ENCODE measurements around the gene NEDD4L. TPM values are rescaled to one million over a fixed set of nuclear protein-coding genes. Genes with fewer than 3 reads are reported as not detected.

Gene NEDD4L
- total RNA-seq, 1 experiment from 2014 or later, result 108 TPM

- intact Hi-C loops (cut with micrococcal nuclease), result no loop called here
Observed at GRCh38 chr18:58104096-58104495, 60.1 kb downstream of the NEDD4L start.

DNA sequence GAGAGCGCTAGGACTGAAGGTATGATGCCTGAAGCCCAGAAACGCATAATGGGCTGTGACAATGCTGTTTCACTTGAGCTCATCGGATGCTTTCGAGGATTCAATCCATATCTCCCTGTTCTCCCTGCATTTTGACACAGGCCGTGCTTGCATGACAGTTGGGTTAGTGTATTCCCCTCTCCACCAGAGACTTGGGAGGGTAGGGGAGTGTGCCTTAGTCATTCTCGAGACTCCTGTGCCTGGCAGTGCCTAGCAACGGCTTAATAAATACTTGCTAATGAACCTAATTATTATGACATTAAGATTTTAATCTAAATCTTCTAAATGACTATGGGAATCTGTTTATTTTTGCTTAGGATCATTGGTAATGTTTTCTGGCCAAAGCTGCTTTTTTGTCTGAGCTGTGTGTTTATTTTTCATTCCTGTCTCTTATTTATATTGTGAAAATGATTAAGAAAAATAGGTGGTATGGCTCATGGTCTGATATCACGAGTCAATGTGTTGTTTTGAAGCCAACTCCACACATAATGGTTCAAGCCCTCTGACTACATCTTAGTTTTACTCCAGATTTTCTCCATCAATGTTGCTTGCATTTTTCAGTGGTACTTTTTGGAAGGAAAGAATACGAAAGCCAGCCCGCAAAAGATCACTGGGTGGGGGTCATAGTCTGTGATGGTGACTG, 61.3 kb downstream of the NEDD4L start:
- no peak for DNase-seq (ENCODE audit: unreplicated experiment)
- POLR2A ChIA-PET, result interaction anchor here (0.5 kb wide), 2 partner anchors 9 to 82 kb away, joined by 3 to 4 read pairs; no protein-coding TSS in a partner anchor
- no peak overlapping the region for H3K27ac Mint-ChIP-seq (ENCODE audit: low read depth, unreplicated experiment)
- TF ChIP-seq, protein P1, sequence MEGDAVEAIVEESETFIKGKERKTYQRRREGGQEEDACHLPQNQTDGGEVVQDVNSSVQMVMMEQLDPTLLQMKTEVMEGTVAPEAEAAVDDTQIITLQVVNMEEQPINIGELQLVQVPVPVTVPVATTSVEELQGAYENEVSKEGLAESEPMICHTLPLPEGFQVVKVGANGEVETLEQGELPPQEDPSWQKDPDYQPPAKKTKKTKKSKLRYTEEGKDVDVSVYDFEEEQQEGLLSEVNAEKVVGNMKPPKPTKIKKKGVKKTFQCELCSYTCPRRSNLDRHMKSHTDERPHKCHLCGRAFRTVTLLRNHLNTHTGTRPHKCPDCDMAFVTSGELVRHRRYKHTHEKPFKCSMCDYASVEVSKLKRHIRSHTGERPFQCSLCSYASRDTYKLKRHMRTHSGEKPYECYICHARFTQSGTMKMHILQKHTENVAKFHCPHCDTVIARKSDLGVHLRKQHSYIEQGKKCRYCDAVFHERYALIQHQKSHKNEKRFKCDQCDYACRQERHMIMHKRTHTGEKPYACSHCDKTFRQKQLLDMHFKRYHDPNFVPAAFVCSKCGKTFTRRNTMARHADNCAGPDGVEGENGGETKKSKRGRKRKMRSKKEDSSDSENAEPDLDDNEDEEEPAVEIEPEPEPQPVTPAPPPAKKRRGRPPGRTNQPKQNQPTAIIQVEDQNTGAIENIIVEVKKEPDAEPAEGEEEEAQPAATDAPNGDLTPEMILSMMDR (IDR thresholded peaks at IDR 0.05; ENCODE audit: unreplicated experiment), result no peak
- intact Hi-C loops (cut with micrococcal nuclease), result no loop called here
- no peaks in the 10 kb centered on the region for H3K9me3 Mint-ChIP-seq (ENCODE audit: unreplicated experiment)
- CTCF ChIA-PET, result interaction anchor here (0.6 to 0.8 kb wide), 3 partner anchors 12 to 1499 kb away, joined by 3 read pairs; no protein-coding TSS in a partner anchor
- no peaks in the 10 kb centered on the region for H3K27me3 Mint-ChIP-seq (ENCODE audit: insufficient read depth, unreplicated experiment)
- no peaks in the 10 kb centered on the region for H3K36me3 Mint-ChIP-seq (ENCODE audit: insufficient read depth, unreplicated experiment)
- H3K4me1 Mint-ChIP-seq (ENCODE audit: insufficient read depth, unreplicated experiment), result no peaks in the 10 kb centered on the region
- no TSS peak for BruUV-seq (replicated peaks)
- H3K4me3 Mint-ChIP-seq (ENCODE audit: unreplicated experiment), result no peak overlapping the region

More at GRCh38 chr18:58104096-58104495, 60.1 kb downstream of the NEDD4L start:
- H3K4me3 Mint-ChIP-seq (ENCODE audit: unreplicated experiment), result no peak overlapping the region
- POLR2A ChIA-PET, result no interaction called here
- CTCF ChIA-PET, result interaction anchor here (0.6 kb wide), 1 partner anchor 9 kb away, joined by 4 read pairs; no protein-coding TSS in a partner anchor
- H3K27ac Mint-ChIP-seq (ENCODE audit: low read depth, unreplicated experiment), result no peak overlapping the region
- no TSS peak for BruUV-seq (replicated peaks)
- no peak for DNase-seq (ENCODE audit: unreplicated experiment)
- TF ChIP-seq, protein P1 (IDR thresholded peaks at IDR 0.05; ENCODE audit: unreplicated experiment), result no peak
- no peaks in the 10 kb centered on the region for H3K27me3 Mint-ChIP-seq (ENCODE audit: insufficient read depth, unreplicated experiment)
- H3K4me1 Mint-ChIP-seq (ENCODE audit: insufficient read depth, unreplicated experiment), result no peaks in the 10 kb centered on the region
- no peaks in the 10 kb centered on the region for H3K36me3 Mint-ChIP-seq (ENCODE audit: insufficient read depth, unreplicated experiment)
- H3K9me3 Mint-ChIP-seq (ENCODE audit: unreplicated experiment), result no peaks in the 10 kb centered on the region

DNA sequence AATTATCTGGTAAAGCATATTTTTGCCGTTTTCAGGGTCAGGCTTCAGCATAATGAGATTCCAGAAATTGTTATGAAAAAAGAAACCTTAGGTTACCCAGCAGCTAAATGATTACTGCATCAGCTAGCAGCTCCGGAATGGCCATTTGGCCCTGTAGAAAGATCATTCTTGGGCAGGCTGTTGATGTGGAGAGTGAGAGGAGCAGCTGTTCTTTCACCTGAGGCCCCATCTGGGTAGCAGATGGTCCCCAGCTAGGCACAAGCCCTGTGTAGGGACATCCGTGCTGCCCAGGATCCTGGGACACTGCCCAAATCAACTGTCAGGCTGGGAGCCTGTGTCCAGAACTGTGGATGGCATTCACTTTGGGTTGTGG, 61.8 kb downstream of the NEDD4L start:
- no peak overlapping the region for H3K4me3 Mint-ChIP-seq (ENCODE audit: unreplicated experiment)
- no peak overlapping the region for H3K27ac Mint-ChIP-seq (ENCODE audit: low read depth, unreplicated experiment)
- no peaks in the 10 kb centered on the region for H3K36me3 Mint-ChIP-seq (ENCODE audit: insufficient read depth, unreplicated experiment)
- TF ChIP-seq, protein P1 (IDR thresholded peaks at IDR 0.05; ENCODE audit: unreplicated experiment), result no peak
- no peaks in the 10 kb centered on the region for H3K4me1 Mint-ChIP-seq (ENCODE audit: insufficient read depth, unreplicated experiment)
- H3K9me3 Mint-ChIP-seq (ENCODE audit: unreplicated experiment), result no peaks in the 10 kb centered on the region
- POLR2A ChIA-PET, result interaction anchor here (0.5 kb wide), 1 partner anchor 82 kb away, joined by 4 read pairs; no protein-coding TSS in a partner anchor
- no TSS peak for BruUV-seq (replicated peaks)
- intact Hi-C loops (cut with micrococcal nuclease), result no loop called here
- CTCF ChIA-PET, result interaction anchor here (0.8 kb wide), 1 partner anchor 12 kb away, joined by 3 read pairs; no protein-coding TSS in a partner anchor
- DNase-seq (ENCODE audit: unreplicated experiment), result no peak
- H3K27me3 Mint-ChIP-seq (ENCODE audit: insufficient read depth, unreplicated experiment), result no peaks in the 10 kb centered on the region

DNA sequence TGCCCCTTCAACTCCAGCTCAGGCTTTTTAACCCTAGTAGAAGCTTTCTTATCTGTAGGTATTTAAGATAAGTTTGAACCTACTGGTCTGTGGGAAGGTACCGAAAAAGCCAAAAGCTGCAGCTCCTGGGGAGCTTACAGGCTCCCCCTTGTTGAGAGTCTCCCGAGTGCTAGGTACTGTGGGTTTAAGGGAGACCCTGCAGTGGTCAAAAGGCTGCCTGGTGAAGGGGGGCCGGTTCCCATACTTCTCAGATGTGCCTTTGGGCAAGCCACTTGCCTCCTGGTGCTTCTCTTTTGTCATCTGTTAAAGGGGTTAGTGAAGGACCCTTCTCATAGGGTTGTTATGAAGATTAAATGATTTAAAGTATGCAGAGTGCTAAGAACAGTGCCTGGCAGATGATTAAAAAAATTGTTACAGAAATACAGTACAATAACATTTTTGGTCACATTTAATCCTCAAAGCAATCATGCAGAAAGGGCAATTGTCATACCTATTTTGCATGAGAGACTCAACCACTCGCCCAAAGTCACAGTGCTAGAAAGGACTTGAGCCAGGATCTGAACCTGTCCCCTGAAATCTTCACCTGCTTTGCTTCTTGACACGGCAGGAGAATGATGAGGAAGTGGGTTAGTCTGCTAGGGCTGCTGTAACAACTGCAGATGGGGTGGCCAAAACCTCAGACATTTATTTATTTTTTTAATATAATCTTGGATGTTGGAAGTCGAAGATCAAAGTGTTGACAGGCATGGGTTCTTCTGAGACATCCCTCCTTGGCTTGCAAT, 62.5 kb downstream of the NEDD4L start:
- CTCF ChIA-PET, result interaction anchor here (0.8 kb wide), 1 partner anchor 11 kb away, joined by 3 read pairs; no protein-coding TSS in a partner anchor
- DNase-seq (ENCODE audit: unreplicated experiment), result no peak
- Mint-ChIP-seq H3K4me3 (ENCODE audit: unreplicated experiment) (no peak overlapping the region), H3K27ac (ENCODE audit: low read depth, unreplicated experiment) (no peak overlapping the region), H3K36me3 (ENCODE audit: insufficient read depth, unreplicated experiment) (no peaks in the 10 kb centered on the region), H3K9me3 (ENCODE audit: unreplicated experiment) (no peaks in the 10 kb centered on the region), H3K27me3 (ENCODE audit: insufficient read depth, unreplicated experiment) (no peaks in the 10 kb centered on the region), H3K4me1 (ENCODE audit: insufficient read depth, unreplicated experiment) (no peaks in the 10 kb centered on the region)
- POLR2A ChIA-PET, result no interaction called here
- TF ChIP-seq, protein P1 (IDR thresholded peaks at IDR 0.05; ENCODE audit: unreplicated experiment), result no peak
- intact Hi-C loops (cut with micrococcal nuclease), result no loop called here
- BruUV-seq (replicated peaks), result no TSS peak

Data from MCF 10A (cell line).